IPS-NIHi7 (cell line): ENCODE results near the gene UBXN6.

Experiments
- DNase-seq: peaks from one replicate; pipeline ENCODE4 v3.0.0; 2012; ENCODE audit warnings: mixed read lengths; ENCODE audit errors: extremely low spot score

The UBXN6 gene

GRCh38 chr19:4493929-4494690 lies 36.5 kb upstream of the UBXN6 start:
- no peak for DNase-seq

- DNase-seq = no peak
Measured at GRCh38 chr19:4493104-4493928, 35.7 kb upstream of the UBXN6 start.

GRCh38 chr19:4492337-4493103 lies 34.9 kb upstream of the UBXN6 start:
- no peak for DNase-seq

GRCh38 chr19:4491446-4491845 lies 33.9 kb upstream of the UBXN6 start:
- no peak for DNase-seq

DNA sequence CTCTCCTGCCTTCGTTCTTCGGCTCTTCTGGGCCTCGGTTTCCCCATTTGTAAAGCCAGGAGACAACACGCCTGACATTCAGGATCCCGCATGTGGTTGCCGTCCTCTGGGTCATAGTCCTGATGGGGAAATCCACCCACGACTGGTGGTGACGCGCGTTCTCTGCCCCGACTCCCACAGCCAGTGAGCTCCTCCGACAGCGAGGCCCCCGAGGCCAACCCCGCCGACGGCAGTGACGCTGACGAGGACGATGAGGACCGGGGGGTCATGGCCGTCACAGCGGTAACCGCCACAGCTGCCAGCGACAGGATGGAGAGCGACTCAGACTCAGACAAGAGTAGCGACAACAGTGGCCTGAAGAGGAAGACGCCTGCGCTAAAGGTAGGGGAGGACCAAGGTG lies 30.9 kb upstream of the UBXN6 start:
- no peak for DNase-seq

GRCh38 chr19:4487572-4487971 lies 30.0 kb upstream of the UBXN6 start:
- no peak for DNase-seq

- DNase-seq = no peak
Measured at GRCh38 chr19:4483385-4483784, 25.8 kb upstream of the UBXN6 start.

GRCh38 chr19:4482721-4483364 lies 25.2 kb upstream of the UBXN6 start:
- peak; percentile 14 for DNase-seq

DNA sequence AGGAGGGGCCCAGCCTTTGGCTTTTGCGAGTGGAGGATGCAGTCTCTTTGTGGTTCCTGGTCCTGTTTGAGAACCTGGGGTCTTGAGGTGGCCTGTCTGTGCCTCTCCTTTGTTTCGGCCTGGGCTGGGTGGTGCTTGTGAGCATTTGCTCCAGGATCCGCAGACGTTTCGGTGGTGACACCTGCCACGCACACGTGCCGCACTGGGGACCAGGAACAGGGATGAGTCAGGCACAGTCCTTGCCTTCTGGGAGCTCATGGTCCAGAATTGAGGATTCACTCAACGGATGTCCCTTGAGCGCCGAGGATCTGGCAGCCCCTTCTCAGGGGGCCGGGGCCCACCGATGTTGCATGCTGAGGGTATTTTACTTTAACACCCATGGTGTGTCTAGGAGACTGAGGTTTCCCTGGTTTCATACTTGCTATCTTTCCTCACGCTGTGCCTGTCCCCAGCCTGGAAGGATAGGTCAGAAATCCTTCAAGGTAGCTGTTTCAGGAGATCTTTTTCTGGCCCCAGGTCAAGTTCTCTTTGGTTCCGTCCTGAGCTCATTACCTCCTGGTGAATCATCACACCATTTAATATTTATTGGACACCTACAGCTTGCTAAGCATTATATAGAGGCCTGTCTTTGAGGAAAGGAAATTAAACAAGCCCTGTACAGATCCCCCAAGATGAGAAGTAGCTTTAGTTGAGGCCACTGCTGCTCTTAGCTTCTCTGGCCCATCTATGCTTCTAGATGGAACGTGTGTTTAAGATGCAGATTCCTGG lies 19.6 kb upstream of the UBXN6 start:
- DNase-seq = no peak

- peak; percentile 97 for DNase-seq
Measured at GRCh38 chr19:4474514-4475022, 17.0 kb upstream of the UBXN6 start.

DNA sequence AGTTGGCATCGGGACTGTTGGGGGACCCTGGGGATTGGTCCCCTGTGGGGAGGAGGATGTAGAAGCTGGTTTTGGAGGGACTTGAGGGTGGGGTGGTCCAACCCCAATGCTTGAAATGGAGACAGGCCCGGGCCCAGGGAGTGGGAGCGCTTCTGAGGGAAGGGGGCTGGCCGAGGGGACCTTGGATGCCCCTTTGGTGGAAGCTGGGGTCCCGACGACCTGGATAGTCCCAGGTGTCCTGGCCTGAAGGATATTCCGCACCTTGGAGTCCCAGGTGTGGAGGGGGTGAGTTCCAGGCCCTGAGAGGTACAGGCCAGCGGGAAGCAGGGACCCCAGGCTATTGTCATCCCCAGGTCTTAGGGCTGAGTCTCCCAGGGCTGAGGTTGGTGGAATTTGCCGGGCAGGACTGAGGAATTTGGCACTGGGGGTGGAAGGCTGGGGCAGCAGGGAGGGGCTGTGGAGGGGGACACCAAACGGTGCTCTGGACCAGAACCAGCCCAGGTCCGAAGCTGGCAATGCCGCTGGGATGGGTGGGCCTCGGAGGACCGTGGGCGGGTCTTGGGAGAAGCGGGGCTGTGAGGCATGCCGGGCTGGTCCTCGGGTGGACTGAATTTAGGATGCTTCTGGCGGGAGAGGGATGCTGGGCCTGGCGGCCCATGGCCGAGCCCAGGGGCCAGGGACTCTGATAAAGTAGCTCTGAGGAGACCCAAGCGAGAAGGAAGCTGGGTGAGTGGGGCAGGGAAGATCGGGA lies 16.3 kb upstream of the UBXN6 start:
- peak; percentile 16 for DNase-seq

GRCh38 chr19:4473011-4473762 lies 15.6 kb upstream of the UBXN6 start:
- DNase-seq = no peak

- no peak for DNase-seq
Measured at GRCh38 chr19:4472174-4472974, 14.8 kb upstream of the UBXN6 start, which contains the start of gene HDGFL2. Gene HDGFL2 (plus strand): TSS chr19:4472297. CDS start chr19:4472351, 54 bp downstream.

DNA sequence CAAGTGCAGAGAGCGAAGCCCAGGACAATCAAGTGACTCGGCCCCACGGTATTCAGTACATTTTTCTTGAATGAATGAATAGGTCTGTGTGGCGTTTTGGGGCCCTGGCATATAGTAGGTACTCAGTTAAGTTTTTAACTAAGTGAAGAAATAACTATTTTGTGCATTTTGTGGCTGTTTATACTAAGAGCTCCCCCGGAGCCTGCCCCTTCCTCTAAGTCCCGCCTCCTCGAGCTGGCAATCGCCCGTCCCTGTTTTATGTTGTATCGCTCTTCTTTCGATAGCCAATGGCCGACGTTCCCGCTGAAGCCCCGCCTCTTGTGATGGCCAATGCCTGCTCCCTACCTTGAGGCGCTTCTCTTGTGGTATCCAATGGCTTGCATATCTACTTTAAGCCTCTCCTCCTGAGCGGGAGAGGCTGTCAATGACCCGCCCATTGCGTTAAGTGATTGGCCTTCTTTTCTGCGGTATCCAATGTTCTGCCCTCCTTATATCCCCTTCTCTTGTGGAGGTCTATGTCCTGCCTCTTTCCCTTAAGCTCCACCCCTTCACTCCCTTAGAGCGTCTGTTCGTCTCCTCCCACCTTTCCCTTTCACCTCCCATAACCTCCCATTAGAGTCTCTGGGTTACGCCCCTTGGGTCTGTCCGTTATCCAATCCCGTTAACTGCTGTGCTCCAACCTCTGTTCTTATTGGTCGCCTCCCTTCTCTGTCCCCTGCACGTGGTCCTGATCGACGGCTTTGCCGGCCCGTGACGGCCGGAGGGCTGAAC lies 14.0 kb upstream of the UBXN6 start:
- DNase-seq = peak; percentile 99

DNA sequence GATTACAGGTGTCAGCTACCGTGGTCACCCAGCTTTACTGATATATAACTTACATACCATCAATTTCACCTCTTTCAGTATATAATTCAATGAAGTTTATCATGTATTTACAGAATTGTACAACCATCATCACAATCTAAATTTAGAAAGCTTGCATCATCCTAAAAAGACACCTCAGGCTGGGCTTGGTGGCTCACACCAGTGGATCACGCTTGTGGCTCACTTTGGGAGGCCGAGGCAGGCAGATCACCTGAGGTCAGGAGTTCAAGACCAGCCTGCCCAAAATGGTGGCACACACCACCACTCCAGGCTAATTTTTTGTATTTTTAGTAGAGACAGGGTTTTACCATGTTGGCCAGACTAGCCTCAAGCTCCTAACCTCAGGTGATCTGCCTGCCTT lies 10.2 kb upstream of the UBXN6 start:
- DNase-seq = no peak

DNA sequence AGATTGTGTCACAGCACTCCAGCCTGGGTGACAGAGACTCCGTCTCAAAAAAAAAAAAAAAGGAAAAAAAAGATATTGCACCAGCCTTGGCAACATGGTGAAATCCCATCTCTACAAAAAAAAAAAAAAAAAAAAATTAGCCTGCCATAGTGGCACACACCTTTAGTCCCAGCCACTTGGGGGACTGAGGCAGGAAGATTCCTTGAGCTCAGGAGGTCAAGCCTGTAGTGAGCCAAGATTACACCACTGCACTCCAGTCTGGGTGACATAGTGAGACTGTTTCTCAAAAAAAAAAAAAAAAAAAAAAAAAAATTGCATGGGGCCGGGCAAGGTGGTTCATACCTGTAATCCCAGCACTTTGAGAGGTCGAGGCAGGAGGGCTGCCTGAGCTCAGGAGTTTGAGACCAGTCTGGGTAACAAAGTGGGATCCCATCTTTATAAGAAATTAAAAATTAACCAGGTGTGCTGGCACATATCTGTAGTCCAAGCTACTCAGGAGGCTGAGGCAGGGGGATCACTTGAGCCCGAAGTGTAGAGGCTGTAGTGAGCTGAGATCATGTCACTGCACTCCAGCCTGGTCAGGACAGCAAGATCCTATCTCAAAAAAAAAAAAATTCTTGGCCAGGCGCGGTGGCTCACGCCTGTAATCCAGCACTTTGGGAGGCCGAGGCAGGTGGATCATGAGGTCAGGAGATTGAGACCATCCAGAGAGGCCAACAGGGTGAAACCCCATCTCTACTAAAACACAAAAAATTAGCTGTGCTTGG lies 7.4 kb upstream of the UBXN6 start:
- DNase-seq = no peak
